ENCODE results near the gene ENO4.

Gene ENO4

DNA sequence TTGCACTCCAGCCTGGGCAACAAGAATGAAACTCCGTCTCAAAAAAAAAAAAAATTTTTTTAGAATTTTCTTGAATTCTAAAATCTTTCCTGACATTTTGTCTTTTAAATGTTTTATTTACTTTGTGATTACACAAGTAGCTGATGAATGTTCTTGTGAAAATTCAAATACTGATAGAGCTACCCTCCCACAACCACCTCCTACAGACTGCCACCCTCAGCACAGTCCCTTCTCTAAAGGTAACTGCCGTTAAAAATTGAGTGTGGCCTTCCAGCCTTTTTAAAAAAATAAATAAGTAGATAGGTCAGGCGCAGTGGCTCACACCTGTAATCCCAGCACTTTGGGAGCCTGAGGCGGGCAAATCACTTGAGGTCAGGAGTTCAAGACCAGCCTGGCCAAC is 15.1 kb downstream of the ENO4 start:
- DNase-seq, result no peak
- intact Hi-C loops (cut with DNase I), result no loop called here

- no peak for DNase-seq
- intact Hi-C loops (cut with DNase I), result no loop called here
Observed at GRCh38 chr10:116866066-116866465, 16.8 kb downstream of the ENO4 start.

DNA sequence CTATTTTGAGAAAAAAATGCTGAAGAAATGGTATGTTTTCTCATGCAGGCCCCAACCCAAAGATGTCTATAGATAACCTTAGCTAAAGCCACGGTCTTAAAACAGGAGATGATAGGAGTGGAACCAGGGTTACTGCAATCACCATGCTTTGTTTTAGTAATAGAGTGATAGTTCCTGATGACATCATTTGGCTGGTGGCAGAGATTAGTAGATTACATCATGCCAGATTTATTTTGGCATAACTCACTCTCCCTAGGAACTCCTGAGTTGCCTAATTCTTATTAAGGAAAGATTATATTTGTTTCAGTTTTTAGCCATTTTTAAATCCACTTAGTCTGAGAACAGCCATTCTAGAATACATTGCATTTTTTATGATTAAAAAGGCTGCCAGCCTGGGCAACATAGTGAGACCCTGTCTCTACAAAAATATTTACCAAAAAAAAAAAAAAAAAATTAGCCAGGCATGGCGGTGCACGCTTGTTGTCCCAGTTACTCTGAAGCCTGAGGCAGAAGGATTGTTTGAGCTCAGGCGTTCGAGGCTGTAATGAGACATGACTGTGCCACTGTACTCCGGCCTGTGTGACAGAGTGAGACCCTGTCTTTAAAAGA is 17.8 kb downstream of the ENO4 start:
- no peak for DNase-seq
- intact Hi-C loops (cut with DNase I), result no loop called here

DNA sequence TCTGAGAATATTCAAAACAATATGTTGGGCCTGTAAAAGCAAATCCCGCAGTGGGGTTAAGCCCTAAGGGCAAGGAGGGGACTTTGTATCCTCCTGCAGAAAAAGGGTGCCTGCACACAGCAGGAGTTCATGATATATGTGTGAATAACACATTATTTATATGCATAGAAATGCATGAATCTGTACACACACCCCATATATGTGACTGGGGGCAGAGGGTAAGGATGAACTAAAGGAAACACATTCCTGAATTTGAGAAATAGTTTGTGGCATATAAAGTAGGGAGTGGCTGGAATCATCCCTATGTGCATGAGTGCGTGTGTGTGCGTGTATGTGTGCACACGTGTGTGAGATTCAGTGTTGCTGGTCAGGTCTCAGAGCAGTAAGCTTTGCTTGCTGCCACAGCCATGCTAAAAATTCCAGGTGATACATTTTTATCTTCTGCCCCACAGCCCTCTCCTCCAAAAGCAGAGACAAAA is 18.9 kb downstream of the ENO4 start:
- no peak for DNase-seq
- intact Hi-C loops (cut with DNase I), result no loop called here

GRCh38 chr10:116868722-116869121 is 19.4 kb downstream of the ENO4 start:
- DNase-seq, result no peak
- intact Hi-C loops (cut with DNase I), result no loop called here

DNA sequence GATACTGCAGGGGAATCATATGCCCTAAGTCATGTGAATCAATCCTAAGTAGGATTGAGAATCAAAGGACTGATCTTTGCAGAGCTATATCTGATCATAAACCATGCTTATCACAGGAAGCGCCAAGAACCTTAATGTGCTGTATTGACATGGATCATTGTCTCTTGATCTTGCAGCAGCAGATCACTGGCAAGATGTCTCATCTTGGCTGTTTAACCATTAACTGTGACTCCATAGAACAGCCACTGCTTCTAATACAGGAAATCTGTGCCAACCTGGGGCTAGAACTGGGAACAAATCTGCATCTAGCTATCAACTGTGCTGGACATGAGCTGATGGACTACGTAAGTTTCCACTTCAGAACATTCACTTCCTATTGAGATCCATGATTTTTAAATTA is 21.6 kb downstream of the ENO4 start:
- DNase-seq, result no peak
- intact Hi-C loops (cut with DNase I), result no loop called here

GRCh38 chr10:116873134-116873533 is 23.8 kb downstream of the ENO4 start:
- no peak for DNase-seq
- intact Hi-C loops (cut with DNase I), result no loop called here

DNA sequence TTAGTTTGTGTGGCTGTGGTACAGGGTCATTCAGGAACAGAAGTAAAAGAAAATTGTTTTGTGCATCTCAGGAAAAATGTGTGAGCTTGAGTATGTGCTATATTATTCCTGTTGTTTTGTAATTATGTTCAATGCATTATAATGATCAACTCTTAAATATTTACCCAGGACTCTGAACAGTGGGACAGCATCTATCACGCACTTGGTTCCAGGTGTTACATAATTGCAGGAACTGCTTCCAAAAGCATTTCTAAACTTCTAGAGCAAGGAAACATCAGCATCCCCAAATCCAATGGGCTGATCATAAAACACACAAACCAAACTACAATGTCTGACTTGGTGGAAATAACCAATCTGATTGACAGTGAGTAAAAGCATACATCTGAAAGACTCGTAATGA is 26.6 kb downstream of the ENO4 start:
- no peak for DNase-seq
- intact Hi-C loops (cut with DNase I), result no loop called here

DNA sequence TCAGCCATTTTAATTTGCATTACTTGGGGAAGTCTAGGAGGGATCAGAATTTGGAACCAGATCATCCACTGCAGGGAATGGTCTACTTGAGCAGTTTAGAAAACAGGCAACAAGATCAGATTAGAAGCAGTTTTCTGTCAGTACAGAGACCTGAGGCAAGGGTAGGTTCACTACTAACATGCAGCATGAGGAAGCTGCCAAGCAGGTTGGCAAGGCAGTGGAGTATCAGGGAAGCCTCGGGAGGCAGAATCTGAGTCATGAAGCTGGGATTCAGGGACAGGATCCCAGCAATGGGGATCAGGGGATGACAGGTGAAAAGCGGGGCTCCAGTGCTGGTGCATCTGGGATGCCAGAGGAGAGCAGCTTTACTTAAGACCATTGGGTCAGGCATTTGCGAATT is 28.1 kb downstream of the ENO4 start:
- no peak for DNase-seq
- intact Hi-C loops (cut with DNase I), result no loop called here

GRCh38 chr10:116878123-116878522 is 28.8 kb downstream of the ENO4 start:
- DNase-seq, result peak in 2 of 10 donors; percentile 30 to 35
- intact Hi-C loops (cut with DNase I), result no loop called here

DNA sequence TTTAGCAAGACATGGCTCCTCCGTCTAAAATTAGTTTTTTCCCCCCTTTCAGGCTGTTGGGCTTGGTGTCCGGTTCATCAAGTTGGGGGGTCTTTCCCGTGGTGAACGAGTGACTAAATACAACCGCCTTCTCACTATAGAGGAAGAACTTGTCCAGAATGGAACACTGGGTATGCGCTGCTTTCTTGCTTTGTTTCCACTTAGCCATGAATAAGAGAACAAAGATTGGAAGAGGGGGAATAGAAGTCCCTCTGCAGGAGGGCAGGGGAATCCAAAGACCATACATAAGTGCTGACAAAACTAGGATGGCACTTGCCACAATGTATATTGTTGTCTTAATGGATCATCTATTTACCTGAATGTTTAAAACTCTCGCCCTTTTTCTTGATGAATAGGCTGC is 30.5 kb downstream of the ENO4 start:
- intact Hi-C loops (cut with DNase I), result no loop called here
- no peak for DNase-seq

- intact Hi-C loops (cut with DNase I), result no loop called here
- peak in 2 of 10 donors; percentile 44 to 46 for DNase-seq
Observed at GRCh38 chr10:116880716-116881482, 31.6 kb downstream of the ENO4 start.

DNA sequence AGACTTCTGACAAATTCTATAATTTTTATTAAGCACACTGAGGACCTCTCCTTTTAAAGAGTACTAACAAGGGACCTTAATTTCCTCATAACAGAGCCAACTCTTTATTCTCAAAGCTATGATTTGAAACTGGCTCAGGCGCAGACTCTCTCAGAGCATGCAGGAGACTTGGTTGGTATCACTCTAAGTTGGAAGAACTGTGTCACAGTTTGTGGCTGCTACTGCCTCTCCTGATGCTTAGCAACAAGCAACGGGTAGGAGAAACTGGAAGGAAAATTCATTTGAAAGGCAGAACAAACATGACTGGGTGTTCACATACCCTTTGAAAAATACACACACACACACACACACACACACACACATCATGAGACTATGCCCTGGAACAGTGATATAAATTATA is 33.3 kb downstream of the ENO4 start:
- intact Hi-C loops (cut with DNase I), result no loop called here
- DNase-seq, result no peak

DNA sequence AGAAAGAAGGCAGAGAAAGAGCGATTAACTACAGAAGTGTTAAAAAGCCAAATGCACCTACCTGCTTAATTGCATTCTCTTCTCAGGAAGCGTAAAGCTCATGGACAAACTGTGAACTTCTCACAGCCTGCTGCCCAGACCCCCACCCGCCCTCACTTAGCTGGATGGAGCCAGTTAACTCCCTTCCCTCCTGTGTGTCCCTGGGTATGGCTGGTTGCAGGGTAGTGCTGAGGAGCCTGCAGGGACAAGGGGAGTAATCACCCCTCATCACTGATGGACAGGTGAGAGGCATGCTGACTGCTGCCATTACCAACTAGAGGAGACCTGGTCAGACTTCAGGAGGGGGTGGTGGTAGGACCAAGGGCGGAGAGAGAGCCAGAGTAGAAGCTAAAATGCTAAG is 37.5 kb downstream of the ENO4 start:
- no peak for DNase-seq
- intact Hi-C loops (cut with DNase I), result no loop called here

DNA sequence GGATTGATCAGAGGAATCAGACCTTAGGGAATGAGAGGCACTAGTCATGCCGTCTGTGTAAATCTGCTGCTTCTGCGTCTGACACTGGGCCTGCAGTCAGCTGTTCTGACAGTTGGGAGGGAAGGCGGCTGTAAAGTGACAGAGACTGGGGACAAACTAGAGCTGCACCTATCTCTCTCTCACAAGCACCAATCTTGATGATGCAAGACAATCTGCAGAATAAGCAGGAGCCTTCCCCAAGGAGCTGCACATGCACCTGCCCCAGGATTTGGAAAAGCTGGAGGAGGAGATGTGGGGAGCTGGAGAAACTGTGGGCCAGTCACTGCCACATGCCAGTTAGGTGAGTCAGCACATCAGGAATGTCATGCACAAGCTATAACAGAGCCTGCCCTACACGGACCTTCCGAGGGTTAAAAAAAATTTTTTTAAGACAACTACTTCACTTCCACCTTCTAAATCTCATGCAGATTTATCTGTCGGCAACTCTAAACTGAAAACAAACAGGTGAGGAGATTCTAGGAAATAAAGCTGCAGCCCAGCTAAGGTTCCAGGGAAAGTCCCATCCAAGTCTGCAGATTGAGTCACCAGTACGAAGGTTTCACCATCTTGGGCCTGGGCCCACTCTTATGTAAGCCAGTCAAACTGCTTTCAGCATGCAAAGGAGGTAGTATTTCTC is 39.2 kb downstream of the ENO4 start:
- intact Hi-C loops (cut with DNase I), result no loop called here
- peak in 6 of 10 donors; percentile 49 to 89 (median 62) for DNase-seq

DNA sequence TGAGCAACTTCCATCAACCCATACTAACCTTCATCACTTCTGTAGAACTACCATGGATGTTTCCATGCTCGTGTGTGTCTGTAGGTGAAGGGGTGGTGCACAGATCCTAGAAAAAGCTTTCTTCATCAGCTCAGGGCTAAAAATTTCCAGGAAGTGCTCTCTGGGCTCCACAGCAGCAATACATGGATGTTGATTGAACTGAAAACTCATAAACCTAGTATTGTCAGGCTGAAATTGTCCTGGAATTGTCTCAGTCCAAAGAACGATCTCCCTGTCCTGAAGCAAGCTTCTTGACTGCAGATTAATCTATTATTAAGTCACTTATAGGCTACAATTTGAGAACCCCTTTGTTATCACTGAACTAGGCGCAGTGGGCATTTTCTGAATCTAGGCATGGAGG is 39.8 kb downstream of the ENO4 start:
- no peak for DNase-seq
- intact Hi-C loops (cut with DNase I), result no loop called here

DNA sequence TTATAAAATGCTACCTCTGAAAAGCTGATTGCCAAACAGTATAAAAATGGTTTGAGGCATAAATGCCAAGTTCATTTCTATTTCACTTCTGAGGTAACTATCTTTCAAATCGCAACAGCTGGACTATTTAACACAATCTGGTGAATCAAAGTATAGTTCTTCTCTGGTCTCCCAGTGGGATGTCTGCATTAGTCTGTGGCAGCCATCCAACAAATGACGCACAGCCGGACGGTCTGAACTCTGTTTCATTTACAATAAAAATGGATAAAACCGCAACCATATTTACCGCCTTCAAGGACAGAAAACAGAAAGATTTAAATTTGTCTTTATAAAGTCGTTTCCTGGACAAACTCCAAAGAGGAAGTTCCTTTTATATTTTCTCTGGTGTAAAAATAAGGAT is 41.9 kb downstream of the ENO4 start:
- DNase-seq, result peak in 6 of 10 donors; percentile 34 to 89 (median 58)
- intact Hi-C loops (cut with DNase I), result no loop called here

DNA sequence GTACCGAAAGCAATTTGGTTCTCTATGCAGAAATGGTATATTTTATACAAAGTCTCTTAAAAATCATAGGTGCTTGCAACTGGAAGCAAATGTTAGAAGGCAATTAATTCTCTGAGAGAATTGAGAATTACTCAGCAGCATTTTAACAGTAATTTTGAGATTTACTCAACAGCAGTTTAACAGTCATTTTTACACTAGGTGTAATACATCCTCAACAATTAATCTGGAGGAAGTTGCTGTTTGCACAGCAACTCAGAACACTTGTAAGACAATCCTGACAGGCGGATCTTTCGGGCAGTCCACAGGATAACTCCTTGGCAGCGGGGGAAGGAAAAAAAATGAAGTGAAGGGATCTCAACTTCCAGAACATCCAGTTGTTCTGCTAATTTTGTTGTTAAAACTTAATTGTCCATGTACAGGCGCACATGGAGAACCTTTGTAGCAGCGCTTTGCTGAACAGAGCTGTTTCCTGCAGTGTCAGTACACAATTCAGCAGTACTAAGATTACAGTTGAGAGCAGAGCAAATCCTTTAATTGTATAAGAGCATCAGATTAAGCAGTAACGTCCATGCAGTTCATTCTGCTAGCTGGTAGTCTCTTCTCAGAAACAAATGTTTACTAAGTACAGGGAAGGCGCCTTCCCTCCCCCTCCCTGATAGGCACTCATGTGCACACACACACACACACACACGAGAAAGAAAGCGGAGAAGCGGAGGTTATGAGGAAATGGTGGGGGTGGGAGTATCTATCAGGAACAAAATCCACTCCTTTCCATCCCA is 43.8 kb downstream of the ENO4 start:
- DNase-seq, result no peak
- intact Hi-C loops (cut with DNase I), result no loop called here

DNA sequence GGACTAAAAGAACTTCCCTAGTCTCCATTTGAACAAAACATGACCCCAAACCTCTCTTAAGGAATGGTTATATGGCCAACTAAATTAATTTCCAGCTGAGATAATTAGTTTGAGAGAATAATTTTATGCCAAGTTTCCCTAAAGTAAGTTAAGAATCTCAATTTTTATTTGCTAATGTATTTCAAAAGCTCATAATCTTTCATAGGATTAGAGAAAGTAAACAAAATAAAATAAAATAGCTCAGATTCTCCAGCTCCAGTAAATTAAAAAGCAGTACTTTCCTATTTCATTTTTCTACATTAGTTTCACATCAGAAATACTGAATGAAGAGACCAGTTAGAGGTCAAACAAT is 44.4 kb downstream of the ENO4 start:
- DNase-seq, result no peak
- intact Hi-C loops (cut with DNase I), result no loop called here

- intact Hi-C loops (cut with DNase I), result no loop called here
- no peak for DNase-seq
Observed at GRCh38 chr10:116899626-116900025, 50.3 kb downstream of the ENO4 start.

DNA sequence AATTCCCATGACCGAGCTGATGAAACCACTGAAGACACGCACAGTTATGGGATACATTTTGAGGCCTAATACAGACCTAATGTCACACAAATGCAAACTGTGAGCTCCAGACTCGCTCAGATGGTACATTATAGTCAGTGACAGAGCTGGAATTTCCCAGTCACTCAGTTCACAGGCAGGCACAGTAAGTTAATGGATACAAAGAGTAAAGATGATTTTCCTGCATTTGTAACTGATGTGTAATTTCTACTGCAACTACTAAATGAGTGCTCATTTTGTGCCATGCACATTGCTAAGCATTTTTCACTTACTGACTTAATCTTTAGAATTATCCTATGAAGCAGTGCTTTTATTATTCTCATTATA is 56.5 kb downstream of the ENO4 start:
- no peak for DNase-seq
- intact Hi-C loops (cut with DNase I), result no loop called here

Data from posterior cingulate gyrus (tissue), 11 donors.